HG02623 (cell line): ENCODE data around the gene GRHL3.

Experiments used
- ATAC-seq: cut with Tn5 transposase; IDR thresholded peaks from one replicate; pipeline ENCODE4 v1.9.1; 2021; ENCODE audit warnings: moderate library complexity; ENCODE audit not compliant: unreplicated experiment

GRHL3 gene

GRCh38 chr1:24340770-24341169, 21.6 kb downstream of the GRHL3 start:
- no peak for ATAC-seq

GRCh38 chr1:24341260-24341659, 22.1 kb downstream of the GRHL3 start:
- no peak for ATAC-seq

GRCh38 chr1:24343412-24344089, 24.4 kb downstream of the GRHL3 start:
- no peak for ATAC-seq

- no peak for ATAC-seq
These were observed 25.1 kb downstream of the GRHL3 start for GRCh38 chr1:24344090-24344742.

DNA sequence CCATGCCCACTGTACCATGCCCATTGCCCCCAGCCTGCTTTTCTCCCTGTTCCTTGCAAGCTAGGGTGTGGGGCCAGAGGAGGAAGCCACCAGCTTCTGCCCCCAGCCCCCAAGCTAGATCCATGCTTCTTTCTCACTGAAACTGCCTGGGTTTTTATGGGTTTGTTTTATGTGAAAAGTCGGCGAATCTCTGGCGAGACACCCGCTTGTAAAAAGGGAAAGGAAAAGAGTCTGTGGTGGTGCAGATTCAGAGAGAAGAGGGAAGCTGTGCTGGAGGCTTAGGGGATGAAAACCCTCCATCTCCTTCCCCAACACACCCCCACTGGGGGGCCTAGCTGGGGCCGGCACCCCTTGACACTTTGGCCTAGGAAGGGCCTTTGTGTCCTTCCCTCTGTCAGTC, 26.2 kb downstream of the GRHL3 start:
- no peak for ATAC-seq

GRCh38 chr1:24347159-24347934, 28.2 kb downstream of the GRHL3 start:
- no peak for ATAC-seq

- no peak for ATAC-seq
These were observed 29.0 kb downstream of the GRHL3 start for GRCh38 chr1:24348196-24348595.

- no peak for ATAC-seq
These were observed 30.7 kb downstream of the GRHL3 start for GRCh38 chr1:24349891-24350290.

GRCh38 chr1:24351247-24351646, 32.1 kb downstream of the GRHL3 start:
- ATAC-seq, result no peak

DNA sequence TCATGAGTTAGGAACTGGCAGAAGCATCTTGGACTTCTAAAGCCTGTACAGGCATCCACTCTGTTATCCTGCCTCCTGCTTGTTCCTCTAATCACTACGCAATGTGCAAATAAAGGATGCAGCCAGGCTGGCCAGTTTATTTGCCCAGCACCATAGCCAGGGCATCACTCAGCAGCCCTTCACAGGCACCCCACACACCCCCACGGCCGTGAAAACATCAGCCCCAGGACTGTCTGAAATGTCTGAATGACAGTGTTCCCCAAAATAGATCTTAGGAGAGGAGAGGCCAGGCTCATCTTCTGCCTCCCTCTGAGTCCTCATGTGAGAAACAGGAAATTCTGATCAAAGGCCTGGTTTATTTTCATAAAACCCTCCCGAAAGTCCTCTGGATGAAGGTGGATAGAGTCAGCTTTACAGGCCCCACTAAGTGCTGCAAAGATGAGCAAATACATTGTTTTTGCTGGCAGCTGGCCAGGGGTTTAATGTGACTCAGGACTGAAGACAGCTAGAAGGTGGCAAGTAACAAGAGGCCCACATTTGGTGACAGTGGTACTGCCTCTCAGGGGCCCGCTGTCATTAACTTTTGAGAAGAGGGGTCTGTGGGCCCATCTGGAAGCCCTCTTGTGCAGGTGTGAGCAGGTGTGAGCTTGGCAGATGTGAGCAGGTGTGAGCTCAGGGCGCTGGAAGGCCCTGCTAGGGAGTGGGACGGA, 32.9 kb downstream of the GRHL3 start:
- no peak for ATAC-seq

- no peak for ATAC-seq
These were observed 34.2 kb downstream of the GRHL3 start for GRCh38 chr1:24353292-24353891.

- ATAC-seq, result no peak
These were observed 36.3 kb downstream of the GRHL3 start for GRCh38 chr1:24355466-24355865.

DNA sequence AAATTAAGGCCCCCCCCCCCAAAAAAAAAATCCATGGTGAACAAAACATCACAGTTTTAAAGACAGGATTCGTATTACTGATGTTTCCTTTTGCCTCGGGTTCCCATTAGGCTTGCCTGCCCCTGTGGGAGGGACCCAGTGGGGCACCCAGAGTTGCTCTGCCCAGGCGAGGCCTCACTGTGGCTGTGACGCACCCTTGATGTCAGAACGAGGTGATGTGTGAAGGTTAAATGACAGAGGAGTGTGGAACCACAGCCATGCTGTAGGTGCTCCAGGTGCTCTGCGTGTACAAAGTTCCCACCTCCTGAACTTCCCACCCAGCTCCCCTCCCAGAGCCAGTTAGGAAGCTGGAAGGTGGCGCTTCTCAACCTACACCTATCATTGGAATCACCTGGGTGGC, 37.9 kb downstream of the GRHL3 start:
- no peak for ATAC-seq

GRCh38 chr1:24360681-24361080, 41.5 kb downstream of the GRHL3 start:
- ATAC-seq, result no peak

DNA sequence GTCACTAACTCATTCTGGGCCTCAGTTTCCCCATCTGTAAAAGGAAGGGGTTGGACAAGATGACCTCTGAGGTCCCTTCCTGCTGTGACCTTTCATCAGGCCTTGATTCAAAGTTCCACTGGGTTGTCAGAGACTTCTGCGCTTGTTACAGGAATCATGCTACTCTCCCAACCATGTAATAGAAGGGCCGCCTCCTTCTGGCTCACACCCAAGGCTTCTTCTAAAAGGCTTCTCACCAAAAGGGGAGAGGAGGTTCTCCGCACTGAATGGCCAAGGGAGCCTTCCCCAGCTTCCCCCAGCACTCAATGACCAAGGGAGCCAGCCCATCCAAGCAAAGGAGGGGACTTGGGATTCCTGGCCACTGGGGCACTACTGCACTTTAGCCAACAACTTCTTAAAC, 42.7 kb downstream of the GRHL3 start:
- no peak for ATAC-seq

DNA sequence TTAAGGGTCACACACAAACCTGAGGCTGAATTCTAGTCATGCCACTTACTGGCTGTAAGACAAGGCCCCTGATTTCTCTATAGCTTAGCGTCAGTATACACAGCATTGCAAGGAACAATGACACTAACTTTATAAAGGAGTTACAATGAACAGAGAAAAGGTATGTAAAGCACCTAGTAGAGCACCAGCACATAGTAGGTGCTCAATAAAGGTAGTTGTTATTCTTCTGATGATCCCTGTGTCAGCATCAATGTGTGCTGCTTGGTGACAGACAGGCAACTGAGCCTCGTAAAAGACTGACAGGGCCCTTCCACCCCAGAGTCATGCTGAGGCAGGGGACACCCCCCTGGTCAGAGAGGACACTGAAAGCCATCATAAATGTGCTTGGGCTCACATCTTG, 43.2 kb downstream of the GRHL3 start:
- no peak for ATAC-seq

DNA sequence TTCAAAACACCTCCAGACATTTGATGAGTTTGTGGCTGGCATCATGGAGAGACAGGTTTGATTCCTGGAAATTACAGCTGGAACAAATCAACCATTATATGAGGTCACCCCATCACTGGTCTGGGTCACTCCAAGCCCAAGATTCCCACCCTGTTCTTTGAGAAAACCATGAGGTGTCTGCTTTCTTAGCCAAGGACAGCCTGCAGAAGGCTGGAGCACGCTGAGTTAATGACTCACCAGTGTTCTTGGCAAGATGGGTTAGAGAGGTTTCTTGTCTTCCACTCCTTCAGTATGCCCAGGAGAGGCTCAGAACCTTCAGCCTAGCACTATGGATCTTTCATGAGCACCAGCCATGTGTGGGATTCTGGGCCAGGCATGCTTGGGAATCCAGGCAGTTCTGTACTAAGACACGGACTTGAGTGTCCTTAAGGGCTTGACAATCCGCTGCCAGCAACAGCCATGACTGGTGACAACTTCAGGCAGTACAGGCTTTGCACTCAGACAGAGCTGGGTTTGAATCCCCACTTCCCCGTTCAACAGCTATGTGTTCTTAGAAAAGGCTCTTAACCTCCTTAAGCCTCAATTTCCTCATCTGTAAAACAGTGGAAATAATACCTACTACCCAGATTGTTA, 43.9 kb downstream of the GRHL3 start:
- no peak for ATAC-seq

DNA sequence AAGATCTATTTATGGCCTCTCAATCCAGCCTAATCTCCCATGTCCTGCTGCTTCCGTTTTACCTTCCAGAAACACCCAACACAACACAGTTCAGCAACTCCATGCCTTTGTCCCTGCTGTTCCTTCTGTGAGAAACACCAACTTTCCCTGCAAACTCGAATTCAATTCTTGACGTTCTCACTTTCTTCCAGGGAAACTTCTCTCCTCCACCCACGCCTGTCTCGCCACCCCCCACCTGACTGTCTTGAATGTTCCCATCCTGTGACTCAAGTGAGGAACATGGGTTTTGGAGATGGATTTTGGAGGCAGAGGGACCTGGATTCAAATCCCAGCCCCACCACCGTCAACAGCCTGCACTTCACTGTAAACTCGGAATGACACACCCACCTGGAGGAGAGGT, 44.8 kb downstream of the GRHL3 start:
- no peak for ATAC-seq

- ATAC-seq, result no peak
These were observed 45.4 kb downstream of the GRHL3 start for GRCh38 chr1:24364605-24364974.

GRCh38 chr1:24364975-24365678, 46.0 kb downstream of the GRHL3 start:
- no peak for ATAC-seq
